GM12865 (cell line): ENCODE results near the gene DPYSL5.
A peak's percentile ranks its signal among the peaks of the same experiment; 100 is the strongest.

Source experiments
- DNase-seq: peaks from one replicate; pipeline ENCODE4 v3.0.0; 2010; ENCODE audit warnings: low read depth
- H3K4me3 ChIP-seq: 2 replicates; pipeline ENCODE4 v1.5.1; 2011; ENCODE audit warnings: mild to moderate bottlenecking, low read depth, low read length, control low read depth
- CTCF ChIP-seq: IDR thresholded peaks from 2 replicates; pipeline ENCODE4 v1.5.1; 2011; ENCODE audit warnings: low read length, control low read depth, low read depth, inconsistent platforms; ENCODE audit not compliant: insufficient read depth; ENCODE audit errors: missing control alignments

The DPYSL5 gene

DNA sequence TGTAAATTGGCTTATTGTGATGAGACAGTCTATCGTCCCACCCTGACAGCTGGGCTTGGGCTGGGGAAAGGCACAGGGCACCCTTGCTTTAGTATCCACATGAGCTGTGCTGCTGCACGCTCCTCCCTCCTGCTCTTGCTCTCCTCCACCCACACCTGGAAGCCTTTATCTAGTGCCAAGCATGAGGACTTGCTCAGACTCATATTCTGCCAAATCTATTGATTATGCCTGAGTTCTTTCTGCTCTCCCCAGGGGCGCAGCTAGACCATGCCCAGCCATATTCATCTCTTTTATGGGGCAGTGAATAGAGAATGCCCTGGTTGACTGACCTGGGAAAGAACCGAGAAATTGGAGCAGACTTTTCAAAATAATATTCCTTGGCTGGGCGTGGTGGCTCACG lies 29.0 kb upstream of the DPYSL5 start:
- H3K4me3 ChIP-seq: no peak overlapping the region
- no peak for DNase-seq
- TF ChIP-seq CTCF: no peak

DNA sequence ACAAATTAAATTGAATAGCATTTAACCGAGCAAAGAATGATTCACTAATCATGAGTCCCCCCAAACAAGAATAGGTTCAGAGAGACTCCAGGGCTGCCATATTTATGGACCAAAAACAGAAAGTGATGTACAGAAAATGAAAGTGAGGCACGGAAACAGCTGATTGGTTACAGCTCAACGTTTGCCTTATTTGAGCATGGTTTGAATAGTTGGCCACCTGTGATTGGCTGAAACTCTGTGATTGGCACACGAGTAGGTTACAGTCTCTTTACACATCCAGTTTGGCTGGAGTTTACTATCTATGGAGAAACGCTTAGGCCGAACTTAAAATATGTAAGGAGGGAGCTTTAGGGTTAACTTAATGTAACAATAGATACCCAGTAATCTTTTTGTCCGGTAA lies 27.0 kb upstream of the DPYSL5 start:
- DNase-seq: peak; percentile 19
- TF ChIP-seq CTCF: no peak
- H3K4me3 ChIP-seq: no peak overlapping the region

DNA sequence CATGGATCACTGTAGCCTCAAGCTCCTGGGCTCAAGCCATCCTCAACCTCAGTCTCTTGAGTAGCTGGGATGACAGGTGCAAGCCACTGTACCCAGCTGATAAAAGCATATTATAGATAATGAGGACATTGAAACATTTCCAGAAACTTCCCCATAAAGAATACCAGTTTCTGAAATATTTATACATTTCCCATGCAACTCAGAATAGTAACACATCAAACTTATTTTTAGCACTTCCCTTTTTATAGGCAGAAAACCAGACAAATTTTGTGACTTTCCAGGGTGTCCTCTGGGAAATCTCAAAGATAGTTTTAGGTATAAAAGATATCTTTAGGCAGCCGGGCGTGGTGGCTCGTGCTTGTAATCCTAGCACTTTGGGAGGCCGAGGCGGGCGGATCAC lies 25.1 kb upstream of the DPYSL5 start:
- no peak for DNase-seq
- TF ChIP-seq CTCF: no peak
- H3K4me3 ChIP-seq: no peak overlapping the region

- DNase-seq: no peak
- no peak for TF ChIP-seq CTCF
- no peak overlapping the region for H3K4me3 ChIP-seq
Observed at GRCh38 chr2:26838121-26838906, 9.6 kb upstream of the DPYSL5 start.

DNA sequence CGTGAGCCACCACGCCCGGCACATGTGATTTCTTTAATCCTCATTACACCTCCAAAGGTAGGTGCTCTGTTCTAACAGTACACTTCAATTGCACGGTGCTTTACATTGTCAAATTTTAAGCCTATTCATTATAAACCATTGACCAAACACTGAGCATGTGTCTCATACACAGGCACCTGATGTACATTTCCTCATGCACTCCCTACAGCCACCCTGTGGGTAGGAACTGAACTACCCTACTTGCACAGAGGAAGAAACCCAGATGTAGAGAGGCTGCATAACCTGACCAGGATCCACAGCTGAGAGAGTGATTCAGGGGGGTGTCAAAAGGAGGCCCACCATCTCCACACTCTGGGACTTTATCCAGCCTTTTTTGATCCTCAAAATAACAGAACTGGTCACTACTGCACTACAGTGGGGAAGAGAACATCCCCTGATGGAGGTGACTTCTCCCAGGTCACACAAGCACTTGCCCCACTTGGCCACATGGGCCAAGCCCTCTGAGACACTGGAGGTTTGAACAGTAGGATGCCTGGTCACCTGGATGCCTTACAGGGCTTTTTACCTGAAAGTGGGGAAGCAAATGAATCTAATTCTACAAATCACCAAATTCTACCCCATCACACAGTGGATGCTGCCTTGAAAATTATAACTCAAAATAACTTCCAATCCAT lies 6.9 kb upstream of the DPYSL5 start:
- DNase-seq: peak; percentile 17
- H3K4me3 ChIP-seq: no peak overlapping the region
- no peak for TF ChIP-seq CTCF

DNA sequence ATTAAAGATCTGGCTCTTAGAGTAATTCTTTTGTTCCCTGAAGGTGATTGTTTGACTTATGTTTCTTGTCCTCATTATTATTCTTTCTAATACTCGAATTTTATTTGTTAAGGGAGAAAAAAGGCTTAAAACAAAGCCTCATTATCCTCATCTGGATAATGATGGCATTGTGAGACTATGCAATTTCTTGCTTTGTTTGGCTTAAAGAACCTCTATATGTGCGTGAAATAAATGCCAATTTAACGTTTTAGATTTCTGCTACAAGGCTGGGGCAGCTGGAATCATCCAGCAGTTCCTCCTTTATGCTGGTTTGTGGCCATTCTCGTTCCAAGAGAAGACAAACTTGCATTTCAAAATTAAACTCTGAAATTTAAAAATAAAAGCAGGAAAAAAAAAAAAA lies 4.9 kb upstream of the DPYSL5 start:
- DNase-seq: no peak
- no peak for TF ChIP-seq CTCF

More for the DNA sequence above, 4.9 kb upstream of the DPYSL5 start:
- H3K4me3 ChIP-seq: no peak overlapping the region
